Measurements from ENCODE around the gene NR1I3. TPM values are rescaled to one million over a fixed set of nuclear protein-coding genes. Genes with fewer than 3 reads are reported as not detected.
A peak's percentile ranks its signal among the peaks of the same experiment; 100 is the strongest.

The NR1I3 gene
- total and polyA plus RNA-seq, 2 of the 13 experiments (the other 11 are each of a cell fraction or from before 2014, with no cell fraction given) = 0.62 to 0.95 TPM

GRCh38 chr1:161223805-161224694, 14.0 kb downstream of the NR1I3 start (continued):
- TF ChIP-seq TFDP2 (CRISPR knock-in tag; IDR thresholded peaks at IDR 0.05) (no peak), FOXC1 (CRISPR knock-in tag; IDR thresholded peaks at IDR 0.05; ENCODE audit: borderline replicate concordance) (no peak; the same call in 1 of the 2 replicates), ZNF790 (CRISPR knock-in tag; IDR thresholded peaks at IDR 0.05; ENCODE audit: borderline replicate concordance) (no peak), ARID3A (IDR thresholded peaks at IDR 0.05; ENCODE audit: low read depth, low read length) (peak; percentile 99), ZNF616 (CRISPR knock-in tag; IDR thresholded peaks at IDR 0.05; ENCODE audit: low read depth) (no peak), CBX2 (IDR thresholded peaks at IDR 0.05; ENCODE audit: low read depth, low read length) (no peak), CBX2 (CRISPR knock-in tag; IDR thresholded peaks at IDR 0.05; ENCODE audit: low read depth) (no peak), MEF2D (CRISPR knock-in tag; IDR thresholded peaks at IDR 0.05) (0 out of 2 replicates have a peak, but pooled peaks have one; percentile 51), IRX3 (CRISPR knock-in tag; IDR thresholded peaks at IDR 0.05; ENCODE audit: borderline replicate concordance, low read depth) (peak; percentile 73), NR2F1 (CRISPR knock-in tag; IDR thresholded peaks at IDR 0.05) (peak in 1 of 2 experiments; percentile 84; a peak in 2 of 4 replicates), HDAC1 (CRISPR knock-in tag; IDR thresholded peaks at IDR 0.05) (peak; percentile 68), NONO (IDR thresholded peaks at IDR 0.05) (no peak), NONO (CRISPR knock-in tag; conservative IDR thresholded peaks at IDR 0.05) (no peak; the same call in none of the 2 replicates), NR0B2 (CRISPR knock-in tag; IDR thresholded peaks at IDR 0.05) (no peak), CSRNP1 (CRISPR knock-in tag; IDR thresholded peaks at IDR 0.05) (0 out of 2 replicates have a peak, but pooled peaks have one; percentile 3), RCOR2 (CRISPR knock-in tag; IDR thresholded peaks at IDR 0.05) (peak; percentile 57; the same call in 1 of the 2 replicates), ZNF335 (CRISPR knock-in tag; IDR thresholded peaks at IDR 0.05) (peak; percentile 7; the same call in 1 of the 2 replicates), ZNF678 (CRISPR knock-in tag; IDR thresholded peaks at IDR 0.05) (no peak), ZNF556 (CRISPR knock-in tag; IDR thresholded peaks at IDR 0.05; ENCODE audit: borderline replicate concordance) (0 out of 2 replicates have a peak, but pooled peaks have one; percentile 41)
- TF ChIP-seq, protein P1, sequence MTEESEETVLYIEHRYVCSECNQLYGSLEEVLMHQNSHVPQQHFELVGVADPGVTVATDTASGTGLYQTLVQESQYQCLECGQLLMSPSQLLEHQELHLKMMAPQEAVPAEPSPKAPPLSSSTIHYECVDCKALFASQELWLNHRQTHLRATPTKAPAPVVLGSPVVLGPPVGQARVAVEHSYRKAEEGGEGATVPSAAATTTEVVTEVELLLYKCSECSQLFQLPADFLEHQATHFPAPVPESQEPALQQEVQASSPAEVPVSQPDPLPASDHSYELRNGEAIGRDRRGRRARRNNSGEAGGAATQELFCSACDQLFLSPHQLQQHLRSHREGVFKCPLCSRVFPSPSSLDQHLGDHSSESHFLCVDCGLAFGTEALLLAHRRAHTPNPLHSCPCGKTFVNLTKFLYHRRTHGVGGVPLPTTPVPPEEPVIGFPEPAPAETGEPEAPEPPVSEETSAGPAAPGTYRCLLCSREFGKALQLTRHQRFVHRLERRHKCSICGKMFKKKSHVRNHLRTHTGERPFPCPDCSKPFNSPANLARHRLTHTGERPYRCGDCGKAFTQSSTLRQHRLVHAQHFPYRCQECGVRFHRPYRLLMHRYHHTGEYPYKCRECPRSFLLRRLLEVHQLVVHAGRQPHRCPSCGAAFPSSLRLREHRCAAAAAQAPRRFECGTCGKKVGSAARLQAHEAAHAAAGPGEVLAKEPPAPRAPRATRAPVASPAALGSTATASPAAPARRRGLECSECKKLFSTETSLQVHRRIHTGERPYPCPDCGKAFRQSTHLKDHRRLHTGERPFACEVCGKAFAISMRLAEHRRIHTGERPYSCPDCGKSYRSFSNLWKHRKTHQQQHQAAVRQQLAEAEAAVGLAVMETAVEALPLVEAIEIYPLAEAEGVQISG (CRISPR knock-in tag; IDR thresholded peaks at IDR 0.05) = peak; percentile 46; the same call in 1 of the 2 replicates
